ENCODE measurements around the gene PCDHB5.

GRCh38 chr5:141121563-141121962, 13.4 kb upstream of the PCDHB5 start, which contains the start of gene PCDHB4:
- peak; percentile 50 for TF ChIP-seq CTCF (conservative IDR thresholded peaks at IDR 0.05; ENCODE audit: low read depth, low read length)
- TF ChIP-seq EZH2 (IDR thresholded peaks at IDR 0.05; ENCODE audit: borderline replicate concordance, low read depth, low read length, poor library complexity, severe bottlenecking) = no peak

All from A673 (cell line).